Measurements from ENCODE around the gene PRKD1.

Gene PRKD1

GRCh38 chr14:29663281-29663801 lies 264.3 kb downstream of the PRKD1 start:
- TF ChIP-seq ESRRG (CRISPR knock-in tag; IDR thresholded peaks at IDR 0.05): no peak
- TF ChIP-seq TSHZ2 (CRISPR knock-in tag; IDR thresholded peaks at IDR 0.05): no peak
- TF ChIP-seq ZFP30 (CRISPR knock-in tag; IDR thresholded peaks at IDR 0.05): no peak
- TF ChIP-seq OSR1 (CRISPR knock-in tag; IDR thresholded peaks at IDR 0.05): no peak
- no peak for TF ChIP-seq PATZ1 (CRISPR knock-in tag; IDR thresholded peaks at IDR 0.05; ENCODE audit: borderline replicate concordance)
- TF ChIP-seq ZNF565 (CRISPR knock-in tag; conservative IDR thresholded peaks at IDR 0.05; ENCODE audit: low read depth): no peak
- TF ChIP-seq BACH2 (CRISPR knock-in tag; IDR thresholded peaks at IDR 0.05; ENCODE audit: borderline replicate concordance): no peak
- no peak for TF ChIP-seq PPARA (CRISPR knock-in tag; IDR thresholded peaks at IDR 0.05; ENCODE audit: borderline replicate concordance)
- no peak for ATAC-seq

- no peak for ATAC-seq
- TF ChIP-seq OSR1 (CRISPR knock-in tag; IDR thresholded peaks at IDR 0.05): no peak
- TF ChIP-seq ZNF70 (CRISPR knock-in tag; IDR thresholded peaks at IDR 0.05): no peak
- TF ChIP-seq CSDC2 (CRISPR knock-in tag; IDR thresholded peaks at IDR 0.05): no peak
- no peak for TF ChIP-seq ZFP30 (CRISPR knock-in tag; IDR thresholded peaks at IDR 0.05)
- no peak for TF ChIP-seq ZNF565 (CRISPR knock-in tag; conservative IDR thresholded peaks at IDR 0.05; ENCODE audit: low read depth)
- no peak for TF ChIP-seq ESRRG (CRISPR knock-in tag; IDR thresholded peaks at IDR 0.05)
- TF ChIP-seq TOX (CRISPR knock-in tag; IDR thresholded peaks at IDR 0.05; ENCODE audit: borderline replicate concordance): no peak
- TF ChIP-seq TSHZ2 (CRISPR knock-in tag; IDR thresholded peaks at IDR 0.05): no peak
- no peak for TF ChIP-seq PATZ1 (CRISPR knock-in tag; IDR thresholded peaks at IDR 0.05; ENCODE audit: borderline replicate concordance)
- no peak for TF ChIP-seq GLIS3 (CRISPR knock-in tag; IDR thresholded peaks at IDR 0.05)
- TF ChIP-seq POU6F1 (CRISPR knock-in tag; IDR thresholded peaks at IDR 0.05; ENCODE audit: borderline replicate concordance, low read depth): no peak
- TF ChIP-seq ZC3H10 (CRISPR knock-in tag; IDR thresholded peaks at IDR 0.05): no peak
- TF ChIP-seq BACH2 (CRISPR knock-in tag; IDR thresholded peaks at IDR 0.05; ENCODE audit: borderline replicate concordance): no peak
- no peak for TF ChIP-seq CREB5 (CRISPR knock-in tag; IDR thresholded peaks at IDR 0.05; ENCODE audit: low read depth)
- TF ChIP-seq ARNTL (CRISPR knock-in tag; IDR thresholded peaks at IDR 0.05; ENCODE audit: borderline replicate concordance, low read depth): no peak
These were observed 272.6 kb downstream of the PRKD1 start for GRCh38 chr14:29654901-29655550.

Measured in SK-N-SH treated with all-trans-retinoic acid at 6 μM for 48 hours (cell line).